ENCODE data around the gene PARP11. TPM values are rescaled to one million over a fixed set of nuclear protein-coding genes. Genes with fewer than 3 reads are reported as not detected.
"Not testable (repeated sequence)": the region's sequence is repeated elsewhere in the genome, so short reads cannot be mapped to it uniquely, and the experiment has no call there.

Gene PARP11
- total and polyA plus RNA-seq, 2 donors, result 7.1 to 10.4 TPM

- Histone ChIP-seq H3K9me3 (ENCODE audit: control insufficient read depth in 2 of 2, insufficient read depth in 1 of 2, low read length in 1 of 2) (no peaks in the 10 kb centered on the region), H3K27ac (ENCODE audit: low read depth in 1 of 2, low read length in 1 of 2) (no peak overlapping the region), H3K36me3 (ENCODE audit: control insufficient read depth in 2 of 2, insufficient read depth in 2 of 2, low read length in 1 of 2) (no peaks in the 10 kb centered on the region), H3K27me3 (ENCODE audit: control insufficient read depth in 2 of 2, insufficient read depth in 1 of 2, low read length in 1 of 2) (no peaks in the 10 kb centered on the region), H3K4me3 (ENCODE audit: low read length in 2 of 2) (peak overlapping the region in 1 of 2 donors; percentile 81), H3K4me1 (ENCODE audit: control insufficient read depth in 2 of 2, insufficient read depth in 2 of 2, low read length in 2 of 2) (peaks cover 13 to 20% of the 10 kb centered on the region in 2 donors)
- no peak for DNase-seq (ENCODE audit: low read depth in 6 of 9, low spot score in 9 of 9)
- WGBS, result 82% methylated on average over 4 of the region's 4 CpGs
Measured at GRCh38 chr12:3871356-3871755, 1.8 kb downstream of the PARP11 start.

DNA sequence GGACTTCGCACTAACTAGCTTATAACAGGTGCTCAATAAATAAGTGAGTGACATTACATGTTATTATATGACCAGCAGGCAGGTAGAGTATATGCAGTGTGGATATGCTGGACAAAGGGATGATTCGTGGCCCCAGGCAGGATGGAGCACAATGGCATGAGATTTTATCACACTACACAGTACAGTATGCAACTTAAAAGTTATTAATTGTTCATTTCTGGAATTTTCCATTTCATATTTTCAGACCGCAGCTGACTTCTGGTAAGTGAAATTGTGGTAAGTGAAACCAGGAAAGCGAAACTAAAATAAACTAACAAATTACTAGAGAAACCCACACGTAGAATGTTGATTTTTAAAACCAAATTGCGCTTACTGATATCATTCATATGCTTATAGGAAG, 3.3 kb downstream of the PARP11 start:
- peaks cover 13 to 20% of the 10 kb centered on the region in 2 donors for H3K4me1 ChIP-seq (ENCODE audit: control insufficient read depth in 2 of 2, insufficient read depth in 2 of 2, low read length in 2 of 2)
- peak in 1 of 9 donors; percentile 61 for DNase-seq (ENCODE audit: low read depth in 6 of 9, low spot score in 9 of 9)
- H3K4me3 ChIP-seq (ENCODE audit: low read length in 2 of 2), result peak overlapping the region; percentile 13 to 24
- no peaks in the 10 kb centered on the region for H3K36me3 ChIP-seq (ENCODE audit: control insufficient read depth in 2 of 2, insufficient read depth in 2 of 2, low read length in 1 of 2)
- no peaks in the 10 kb centered on the region for H3K27me3 ChIP-seq (ENCODE audit: control insufficient read depth in 2 of 2, insufficient read depth in 1 of 2, low read length in 1 of 2)
- no peaks in the 10 kb centered on the region for H3K9me3 ChIP-seq (ENCODE audit: control insufficient read depth in 2 of 2, insufficient read depth in 1 of 2, low read length in 1 of 2)
- WGBS, result 12% methylated on average over 6 of the region's 6 CpGs
- H3K27ac ChIP-seq (ENCODE audit: low read depth in 1 of 2, low read length in 1 of 2), result peak overlapping the region; percentile 38 to 46

DNA sequence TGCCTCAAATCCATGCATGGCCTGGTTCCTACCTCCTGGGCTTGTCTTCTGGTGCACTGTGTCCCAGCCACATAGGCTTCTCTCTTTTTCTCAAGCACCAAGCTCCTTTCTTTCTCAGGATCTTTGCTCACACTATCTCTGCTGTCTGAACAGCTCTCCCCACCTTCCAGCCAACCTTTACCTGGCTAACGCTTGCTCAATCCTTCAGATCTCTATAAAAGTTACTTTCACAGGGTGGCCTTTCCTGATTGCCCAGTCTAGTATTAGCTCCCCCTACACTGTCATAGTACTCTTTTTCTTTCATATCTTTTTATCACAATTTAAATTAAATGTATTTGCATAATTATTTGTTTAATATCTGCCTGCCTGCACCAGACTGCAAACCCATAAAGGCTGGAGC, 3.8 kb downstream of the PARP11 start:
- H3K27ac ChIP-seq (ENCODE audit: low read depth in 1 of 2, low read length in 1 of 2), result peak overlapping the region in 1 of 2 donors; percentile 46
- WGBS, result 94% methylated on average over 1 of the region's 1 CpG

GRCh38 chr12:3863756-3864155, 9.4 kb downstream of the PARP11 start:
- Histone ChIP-seq H3K9me3 (ENCODE audit: control insufficient read depth in 2 of 2, insufficient read depth in 1 of 2, low read length in 1 of 2) (no peaks in the 10 kb centered on the region), H3K27me3 (ENCODE audit: control insufficient read depth in 2 of 2, insufficient read depth in 1 of 2, low read length in 1 of 2) (no peaks in the 10 kb centered on the region), H3K4me1 (ENCODE audit: control insufficient read depth in 2 of 2, insufficient read depth in 2 of 2, low read length in 2 of 2) (no peaks in the 10 kb centered on the region), H3K36me3 (ENCODE audit: control insufficient read depth in 2 of 2, insufficient read depth in 2 of 2, low read length in 1 of 2) (peaks cover 0 to 5% of the 10 kb centered on the region in 2 donors), H3K27ac (ENCODE audit: low read depth in 1 of 2, low read length in 1 of 2) (no peak overlapping the region), H3K4me3 (ENCODE audit: low read length in 2 of 2) (no peak overlapping the region)
- no peak for DNase-seq (ENCODE audit: low read depth in 6 of 9, low spot score in 9 of 9)
- 99% methylated on average over 6 of the region's 6 CpGs for WGBS

More for the DNA sequence above, 3.8 kb downstream of the PARP11 start:
- DNase-seq (ENCODE audit: low read depth in 6 of 9, low spot score in 9 of 9), result no peak
- Histone ChIP-seq H3K27me3 (ENCODE audit: control insufficient read depth in 2 of 2, insufficient read depth in 1 of 2, low read length in 1 of 2) (no peaks in the 10 kb centered on the region), H3K4me3 (ENCODE audit: low read length in 2 of 2) (peak overlapping the region in 1 of 2 donors; percentile 24), H3K4me1 (ENCODE audit: control insufficient read depth in 2 of 2, insufficient read depth in 2 of 2, low read length in 2 of 2) (peaks cover 13 to 20% of the 10 kb centered on the region in 2 donors), H3K9me3 (ENCODE audit: control insufficient read depth in 2 of 2, insufficient read depth in 1 of 2, low read length in 1 of 2) (no peaks in the 10 kb centered on the region), H3K36me3 (ENCODE audit: control insufficient read depth in 2 of 2, insufficient read depth in 2 of 2, low read length in 1 of 2) (no peaks in the 10 kb centered on the region)

DNA sequence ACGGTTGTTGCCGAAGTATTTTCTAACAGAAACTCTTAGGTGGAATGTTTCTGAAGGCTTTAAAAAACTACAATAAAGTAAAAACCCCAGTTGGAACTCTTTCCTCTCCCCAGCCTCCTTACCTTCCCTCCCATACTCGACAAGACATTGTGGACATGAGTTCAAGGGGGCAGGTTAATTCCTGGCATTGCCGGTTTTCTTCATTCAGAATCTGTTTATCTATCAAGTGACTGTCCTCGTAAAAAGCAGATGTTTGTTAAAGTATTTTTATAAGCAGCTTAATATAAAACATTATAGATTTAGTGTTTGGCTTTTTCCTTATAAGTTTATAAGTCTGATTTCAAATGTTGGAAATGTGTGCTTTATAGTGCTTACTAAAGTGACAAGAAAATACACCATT, 30.7 kb downstream of the PARP11 start:
- no peak overlapping the region for H3K27ac ChIP-seq (ENCODE audit: low read depth in 1 of 2, low read length in 1 of 2)
- H3K4me1 ChIP-seq (ENCODE audit: control insufficient read depth in 2 of 2, insufficient read depth in 2 of 2, low read length in 2 of 2), result no peaks in the 10 kb centered on the region
- H3K36me3 ChIP-seq (ENCODE audit: control insufficient read depth in 2 of 2, insufficient read depth in 2 of 2, low read length in 1 of 2), result no peaks in the 10 kb centered on the region
- H3K9me3 ChIP-seq (ENCODE audit: control insufficient read depth in 2 of 2, insufficient read depth in 1 of 2, low read length in 1 of 2), result no peaks in the 10 kb centered on the region
- WGBS, result over 99% methylated on average over 5 of the region's 5 CpGs
- peaks cover 0 to 6% of the 10 kb centered on the region in 2 donors for H3K27me3 ChIP-seq (ENCODE audit: control insufficient read depth in 2 of 2, insufficient read depth in 1 of 2, low read length in 1 of 2)
- no peak overlapping the region for H3K4me3 ChIP-seq (ENCODE audit: low read length in 2 of 2)
- DNase-seq (ENCODE audit: low read depth in 6 of 9, low spot score in 9 of 9), result no peak

DNA sequence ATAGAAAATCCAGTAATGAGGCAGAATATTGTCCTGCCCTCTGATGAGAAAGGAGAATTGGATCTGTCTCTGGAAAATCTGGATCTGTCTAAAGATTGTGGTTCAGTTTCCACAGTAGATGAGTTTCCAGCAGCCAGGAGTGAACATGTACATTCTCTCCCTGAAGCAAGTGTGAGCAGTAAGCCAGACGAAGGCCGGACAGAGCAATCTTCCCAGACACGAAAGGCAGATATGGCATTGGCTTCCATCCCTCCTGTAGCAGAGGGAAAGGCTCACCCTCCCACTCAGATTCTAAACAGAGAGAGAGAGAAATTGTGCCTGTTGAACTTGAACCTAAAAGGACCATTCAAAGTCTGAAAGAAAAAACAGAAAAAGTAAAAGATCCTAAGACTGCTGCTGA, 31.4 kb downstream of the PARP11 start:
- Histone ChIP-seq H3K27me3 (ENCODE audit: control insufficient read depth in 2 of 2, insufficient read depth in 1 of 2, low read length in 1 of 2) (peaks cover 0 to 6% of the 10 kb centered on the region in 2 donors), H3K27ac (ENCODE audit: low read depth in 1 of 2, low read length in 1 of 2) (no peak overlapping the region), H3K9me3 (ENCODE audit: control insufficient read depth in 2 of 2, insufficient read depth in 1 of 2, low read length in 1 of 2) (no peaks in the 10 kb centered on the region), H3K36me3 (ENCODE audit: control insufficient read depth in 2 of 2, insufficient read depth in 2 of 2, low read length in 1 of 2) (no peaks in the 10 kb centered on the region), H3K4me1 (ENCODE audit: control insufficient read depth in 2 of 2, insufficient read depth in 2 of 2, low read length in 2 of 2) (no peaks in the 10 kb centered on the region), H3K4me3 (ENCODE audit: low read length in 2 of 2) (no peak overlapping the region)
- no peak for DNase-seq (ENCODE audit: low read depth in 6 of 9, low spot score in 9 of 9)
- 99% methylated on average over 3 of the region's 3 CpGs for WGBS

- H3K36me3 ChIP-seq (ENCODE audit: control insufficient read depth in 2 of 2, insufficient read depth in 2 of 2, low read length in 1 of 2); H3K4me1 ChIP-seq (ENCODE audit: control insufficient read depth in 2 of 2, insufficient read depth in 2 of 2, low read length in 2 of 2); H3K27me3 ChIP-seq (ENCODE audit: control insufficient read depth in 2 of 2, insufficient read depth in 1 of 2, low read length in 1 of 2); DNase-seq (ENCODE audit: low read depth in 6 of 9, low spot score in 9 of 9); H3K9me3 ChIP-seq (ENCODE audit: control insufficient read depth in 2 of 2, insufficient read depth in 1 of 2, low read length in 1 of 2); H3K4me3 ChIP-seq (ENCODE audit: low read length in 2 of 2); H3K27ac ChIP-seq (ENCODE audit: low read depth in 1 of 2, low read length in 1 of 2): not testable (repeated sequence)
- 71% methylated on average over 2 of the region's 2 CpGs for WGBS
Measured at GRCh38 chr12:3840833-3841232, 32.4 kb downstream of the PARP11 start.

- 95% methylated on average over 4 of the region's 4 CpGs for WGBS
- not testable (repeated sequence) for H3K36me3 ChIP-seq (ENCODE audit: control insufficient read depth in 2 of 2, insufficient read depth in 2 of 2, low read length in 1 of 2); H3K4me1 ChIP-seq (ENCODE audit: control insufficient read depth in 2 of 2, insufficient read depth in 2 of 2, low read length in 2 of 2)
Measured at GRCh38 chr12:3839745-3840144, 33.5 kb downstream of the PARP11 start.

DNA sequence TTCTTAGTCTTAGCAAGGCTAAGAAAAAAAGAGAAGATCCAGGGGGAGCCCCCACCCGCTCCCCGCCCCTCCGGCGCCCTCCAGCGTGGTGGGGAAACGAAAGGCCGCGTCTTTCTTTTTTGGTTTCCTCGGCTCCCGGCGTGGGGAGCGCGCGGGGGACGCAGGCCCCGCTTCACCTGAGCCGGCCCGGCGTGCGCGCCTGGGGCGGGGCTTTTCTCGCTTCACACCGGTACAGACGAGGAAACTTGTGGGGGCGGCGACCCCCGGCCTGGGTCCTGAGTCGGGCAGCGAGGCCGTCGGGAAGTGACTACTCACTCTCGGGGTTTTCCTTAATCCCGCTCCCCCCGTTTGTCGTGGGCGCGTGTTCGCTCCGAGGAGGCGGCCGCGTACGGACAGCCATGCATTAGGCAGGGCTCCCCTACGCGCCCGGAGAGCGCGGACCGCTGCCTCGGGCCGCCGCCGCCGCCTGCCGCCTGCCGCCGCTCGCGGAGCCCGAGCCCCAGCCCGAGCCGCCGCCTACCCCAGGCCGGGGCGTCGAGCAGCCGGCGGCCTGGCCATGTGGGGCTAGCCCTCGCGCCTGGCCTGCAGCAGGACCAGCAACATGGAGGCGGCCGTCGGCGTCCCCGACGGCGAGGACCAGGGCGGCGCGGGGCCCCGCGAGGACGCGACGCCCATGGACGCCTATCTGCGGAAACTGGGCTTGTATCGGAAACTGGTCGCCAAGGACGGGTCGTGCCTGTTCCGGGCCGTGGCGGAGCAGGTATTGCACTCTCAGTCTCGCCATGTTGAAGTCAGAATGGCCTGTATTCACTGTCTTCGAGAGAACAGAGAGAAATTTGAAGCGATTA, 34.3 kb downstream of the PARP11 start:
- not testable (repeated sequence) for H3K9me3 ChIP-seq (ENCODE audit: control insufficient read depth in 2 of 2, insufficient read depth in 1 of 2, low read length in 1 of 2); H3K4me1 ChIP-seq (ENCODE audit: control insufficient read depth in 2 of 2, insufficient read depth in 2 of 2, low read length in 2 of 2); H3K27me3 ChIP-seq (ENCODE audit: control insufficient read depth in 2 of 2, insufficient read depth in 1 of 2, low read length in 1 of 2); H3K27ac ChIP-seq (ENCODE audit: low read depth in 1 of 2, low read length in 1 of 2); H3K36me3 ChIP-seq (ENCODE audit: control insufficient read depth in 2 of 2, insufficient read depth in 2 of 2, low read length in 1 of 2)
- H3K4me3 ChIP-seq (ENCODE audit: low read length in 2 of 2), result peak overlapping the region in 1 of 2 donors; percentile 27
- 56% methylated on average over 98 of the region's 98 CpGs for WGBS
- peak in 4 of 9 donors; percentile 10 to 44 (median 16) for DNase-seq (ENCODE audit: low read depth in 6 of 9, low spot score in 9 of 9)

More at GRCh38 chr12:3839745-3840144, 33.5 kb downstream of the PARP11 start:
- not testable (repeated sequence) for H3K9me3 ChIP-seq (ENCODE audit: control insufficient read depth in 2 of 2, insufficient read depth in 1 of 2, low read length in 1 of 2); DNase-seq (ENCODE audit: low read depth in 6 of 9, low spot score in 9 of 9); H3K27ac ChIP-seq (ENCODE audit: low read depth in 1 of 2, low read length in 1 of 2); H3K4me3 ChIP-seq (ENCODE audit: low read length in 2 of 2); H3K27me3 ChIP-seq (ENCODE audit: control insufficient read depth in 2 of 2, insufficient read depth in 1 of 2, low read length in 1 of 2)
